Measurements from ENCODE around the gene PLEKHD1.
"Not testable (repeated sequence)": the region's sequence is repeated elsewhere in the genome, so short reads cannot be mapped to it uniquely, and the experiment has no call there.

Gene PLEKHD1

DNA sequence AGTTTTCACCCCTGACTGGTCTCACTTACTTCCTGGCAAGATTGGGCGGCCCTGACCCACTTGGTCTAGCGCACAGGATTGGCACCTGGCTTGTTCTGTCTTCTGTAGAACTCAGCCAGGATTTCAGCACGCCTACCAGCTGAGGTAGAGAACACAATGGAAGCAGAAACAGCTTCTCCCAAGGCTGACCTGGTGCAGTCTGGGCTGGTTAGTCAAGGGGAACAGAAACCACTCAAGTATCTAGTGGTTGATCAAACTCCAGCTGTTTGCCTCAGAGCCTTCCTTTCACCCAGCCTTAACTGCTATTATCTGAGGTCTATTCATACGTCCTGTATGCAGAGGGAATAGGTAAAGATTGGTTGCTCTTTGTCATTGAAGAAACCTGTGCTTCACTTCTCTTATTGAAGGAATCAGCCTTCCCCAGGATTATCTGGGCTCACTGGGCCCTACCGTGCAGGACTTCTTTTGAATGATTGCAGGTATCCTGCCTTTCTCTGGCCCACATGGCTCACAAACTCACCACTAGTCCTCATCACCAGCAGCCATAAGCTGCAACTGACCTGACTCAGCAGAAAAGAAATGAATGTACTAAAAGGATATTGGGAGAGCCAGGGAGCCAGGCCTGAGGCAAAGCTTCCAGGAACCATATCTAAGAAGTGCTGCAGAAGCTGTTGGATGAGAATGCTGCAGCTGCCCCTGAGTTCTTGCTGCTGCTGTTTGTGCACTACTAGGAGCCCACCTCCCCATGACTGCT lies 2.5 kb upstream of the PLEKHD1 start:
- no peak for DNase-seq (ENCODE audit: low spot score)

DNA sequence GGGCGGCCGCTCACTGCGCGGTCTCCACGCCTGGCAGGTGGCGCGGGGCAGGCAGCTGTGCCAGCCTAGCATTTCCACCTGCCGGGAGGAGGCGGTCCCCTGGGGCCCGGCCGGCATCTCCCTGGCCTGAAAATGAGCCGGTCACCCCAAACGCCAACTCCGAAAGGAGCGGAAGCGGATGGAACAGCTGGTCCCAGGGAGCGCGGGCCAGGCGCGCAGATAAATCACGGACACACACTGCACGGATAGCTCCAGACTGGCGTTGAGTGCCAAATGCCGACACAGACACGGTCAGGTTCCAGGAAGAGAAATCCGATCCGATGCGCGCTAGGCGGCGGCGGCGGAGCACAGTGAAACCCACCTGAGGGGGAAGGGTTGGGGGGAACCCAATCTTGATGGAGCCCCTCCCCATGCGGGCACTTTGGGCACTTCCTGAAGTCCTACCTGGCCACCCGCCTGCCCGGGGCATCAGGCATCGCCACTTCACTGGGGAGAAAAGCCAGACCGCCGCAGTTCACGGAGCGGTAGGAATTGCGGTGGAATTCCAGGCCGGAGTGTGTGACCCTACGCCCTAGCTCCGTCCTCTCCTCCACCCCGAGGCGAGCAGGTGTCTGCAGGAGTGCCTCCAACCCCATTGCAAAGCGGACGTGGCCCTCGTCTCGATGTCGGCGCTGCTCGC lies 624 bp upstream of the PLEKHD1 start:
- DNase-seq (ENCODE audit: low spot score): no peak

DNA sequence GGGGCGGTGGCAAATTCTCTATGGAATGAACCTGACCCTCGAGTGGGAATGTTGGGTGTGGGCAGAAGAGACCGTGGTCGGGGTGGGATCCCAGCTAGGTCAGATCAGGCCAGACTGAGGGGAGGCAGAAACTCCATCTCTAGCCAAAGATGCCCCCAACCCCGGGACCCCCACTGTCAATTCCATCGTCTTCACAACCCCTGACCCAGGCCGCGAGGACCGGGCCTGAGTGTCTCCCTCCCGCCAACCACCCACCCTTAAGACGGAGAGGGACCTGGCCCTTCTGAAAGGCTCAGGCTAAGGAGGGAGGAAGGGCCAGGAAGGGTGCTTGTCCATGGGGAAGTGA lies 760 bp downstream of the PLEKHD1 start:
- no peak for DNase-seq (ENCODE audit: low spot score)

DNA sequence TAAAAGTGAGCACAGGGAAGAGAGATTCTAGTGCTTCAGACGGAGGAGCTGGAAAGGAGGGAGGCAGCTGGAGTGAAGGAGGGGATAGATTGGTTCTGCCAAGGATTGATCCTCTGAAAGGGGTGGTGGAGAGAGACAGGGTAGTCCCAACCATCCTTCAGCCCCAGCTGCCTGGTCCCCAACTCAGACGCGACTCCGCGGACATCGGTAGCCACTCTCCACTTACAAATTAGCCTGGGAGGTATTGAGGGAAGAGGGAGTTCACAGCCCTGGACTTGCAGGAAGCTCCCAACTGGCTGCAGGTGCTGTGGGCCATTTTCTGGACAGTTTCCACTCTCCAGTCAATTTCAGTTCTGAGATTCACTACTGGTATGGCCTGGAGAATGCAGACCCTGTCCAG lies 1.2 kb downstream of the PLEKHD1 start:
- no peak for DNase-seq (ENCODE audit: low spot score)

DNA sequence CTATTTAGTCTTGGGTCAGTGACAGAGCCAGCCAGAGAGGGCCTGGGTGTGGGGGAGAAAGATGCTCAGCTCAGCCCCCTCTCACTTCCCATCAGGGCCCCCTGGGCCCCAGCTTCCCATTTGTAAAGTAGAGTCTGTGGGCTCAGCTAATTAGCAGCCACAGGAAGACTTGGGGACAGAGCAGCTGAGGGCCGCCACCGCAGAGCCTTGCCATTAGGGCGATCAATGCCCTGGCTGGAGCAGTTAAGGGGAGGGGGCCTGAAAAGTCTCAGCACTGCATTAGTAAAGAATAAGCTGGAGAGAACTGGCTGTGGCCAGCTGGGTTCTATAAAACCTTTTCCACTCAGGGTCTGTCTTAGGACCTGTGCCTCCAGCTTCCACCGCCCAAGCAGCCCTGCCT lies 2.7 kb downstream of the PLEKHD1 start:
- no peak for DNase-seq (ENCODE audit: low spot score)

DNA sequence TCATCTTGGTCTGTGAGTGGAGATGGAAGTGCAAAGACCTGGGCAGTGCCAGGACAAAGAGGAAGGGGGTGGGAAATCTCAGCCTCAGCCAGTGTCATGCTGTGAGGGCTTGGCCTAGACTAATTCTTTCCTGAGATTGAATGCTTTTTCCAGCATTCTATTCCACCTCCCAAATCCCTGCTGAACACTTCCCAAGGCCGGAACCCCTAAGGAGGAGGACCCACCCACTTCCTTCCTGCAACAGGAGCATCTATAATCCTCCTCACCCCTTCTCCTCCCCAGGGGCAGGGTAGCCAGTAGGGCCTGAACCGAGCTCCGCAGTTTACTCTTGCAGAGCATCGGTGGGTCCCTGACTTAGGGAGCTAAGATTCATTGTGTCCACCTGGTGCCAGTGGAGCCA lies 3.2 kb downstream of the PLEKHD1 start:
- no peak for DNase-seq (ENCODE audit: low spot score)

GRCh38 chr14:69489495-69489894 lies 5.0 kb downstream of the PLEKHD1 start:
- no peak for DNase-seq (ENCODE audit: low spot score)

DNA sequence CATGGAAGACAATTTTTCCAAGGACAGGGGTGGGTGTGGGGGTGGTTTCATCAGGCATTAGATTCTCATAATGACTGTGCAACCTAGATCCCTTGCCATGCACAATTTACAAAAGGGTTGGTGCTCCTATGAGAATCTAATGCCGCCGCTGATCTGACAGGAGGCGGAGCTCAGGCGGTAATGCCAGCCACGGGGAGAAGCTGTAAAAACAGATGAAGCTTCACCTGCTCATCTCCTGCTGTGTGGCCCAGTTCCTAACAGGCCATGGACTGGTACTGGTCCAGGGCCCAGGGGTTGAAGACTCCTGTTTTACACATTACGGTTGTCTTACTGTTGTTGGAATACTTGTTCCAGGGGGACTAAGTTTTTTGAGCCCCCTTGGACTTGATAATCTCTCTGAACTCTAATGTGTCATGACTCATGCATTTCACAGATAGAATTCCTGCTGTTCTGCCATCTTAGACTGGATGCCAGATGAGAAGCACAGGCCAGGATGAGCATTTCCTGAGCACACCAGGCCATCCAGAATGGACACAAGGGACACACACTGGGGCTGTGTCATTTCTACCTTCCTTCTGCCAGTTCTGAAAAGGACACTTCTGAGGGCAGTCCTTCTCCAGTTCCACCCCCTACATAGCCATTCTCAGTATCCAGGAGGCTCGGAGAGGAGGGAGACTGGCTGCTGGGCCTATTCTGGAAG lies 5.8 kb downstream of the PLEKHD1 start:
- DNase-seq (ENCODE audit: low spot score): no peak

DNA sequence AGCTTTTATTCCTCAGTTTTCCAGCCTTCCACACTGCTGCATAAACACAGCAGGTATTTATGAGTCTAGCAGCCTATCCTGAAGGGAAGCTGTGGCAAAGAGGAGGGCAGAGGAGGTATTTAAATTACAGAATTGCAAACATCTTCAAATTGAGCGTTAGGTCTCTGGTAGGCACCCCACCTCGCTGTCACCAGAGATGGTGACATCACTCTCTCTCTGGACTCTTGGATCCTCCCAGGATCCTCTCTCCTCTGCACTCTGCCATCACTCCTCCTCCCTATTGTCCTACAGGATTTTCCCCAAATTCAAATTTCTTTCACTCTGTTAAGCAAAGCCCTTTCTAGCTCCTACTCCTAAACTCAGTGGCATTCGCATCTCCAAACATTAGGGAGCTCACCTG lies 6.7 kb downstream of the PLEKHD1 start:
- no peak for DNase-seq (ENCODE audit: low spot score)

GRCh38 chr14:69493038-69493437 lies 8.5 kb downstream of the PLEKHD1 start:
- DNase-seq (ENCODE audit: low spot score): no peak

- no peak for DNase-seq (ENCODE audit: low spot score)
These were observed 9.3 kb downstream of the PLEKHD1 start for GRCh38 chr14:69493791-69494190.

DNA sequence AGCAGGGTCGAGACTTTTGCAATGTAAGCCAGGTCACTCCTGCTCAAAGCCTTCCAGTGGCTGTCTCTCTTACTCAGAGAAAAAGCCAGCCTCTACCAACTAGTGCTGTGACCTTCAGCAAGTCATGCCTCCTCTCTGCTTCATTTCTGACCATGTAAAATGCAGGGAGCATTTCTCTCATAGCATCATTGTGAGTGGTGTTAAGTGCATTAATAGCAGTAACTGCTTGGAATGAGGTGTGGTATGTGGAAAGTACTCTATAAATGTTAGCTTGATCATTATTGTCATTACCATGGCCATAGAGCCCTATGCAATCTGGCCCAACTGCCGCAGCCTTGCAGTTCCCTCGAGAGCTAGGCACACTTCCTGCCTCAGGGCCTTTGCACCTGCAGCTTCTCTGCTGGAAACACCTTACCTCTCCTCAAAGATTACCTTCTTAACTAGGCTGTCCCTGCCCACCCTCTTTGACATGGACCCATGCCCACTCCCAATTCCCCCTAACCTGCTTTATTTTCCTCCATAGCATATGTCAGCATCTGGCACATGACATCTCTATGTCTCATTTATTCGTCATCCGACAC lies 10.9 kb downstream of the PLEKHD1 start:
- DNase-seq (ENCODE audit: low spot score): no peak

DNA sequence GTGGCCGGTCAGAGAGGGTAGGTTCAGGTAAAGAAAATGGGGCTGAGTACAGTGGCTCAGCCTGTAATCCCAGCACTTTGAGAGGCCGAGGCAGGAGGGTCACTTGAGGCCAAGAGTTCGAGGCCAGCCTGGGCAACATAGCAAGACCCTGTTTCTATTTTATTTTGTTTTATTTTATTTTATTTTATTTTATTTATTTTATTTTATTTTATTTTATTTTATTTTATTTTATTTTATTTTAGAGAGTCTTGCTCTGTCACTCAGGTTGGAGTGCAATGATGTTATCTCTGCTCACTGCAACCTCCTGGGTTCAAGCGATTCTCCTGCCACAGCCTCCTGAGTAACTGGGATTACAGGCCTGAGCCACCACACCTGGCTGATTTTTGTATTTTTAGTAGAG lies 13.3 kb downstream of the PLEKHD1 start:
- DNase-seq (ENCODE audit: low spot score): not testable (repeated sequence)

DNA sequence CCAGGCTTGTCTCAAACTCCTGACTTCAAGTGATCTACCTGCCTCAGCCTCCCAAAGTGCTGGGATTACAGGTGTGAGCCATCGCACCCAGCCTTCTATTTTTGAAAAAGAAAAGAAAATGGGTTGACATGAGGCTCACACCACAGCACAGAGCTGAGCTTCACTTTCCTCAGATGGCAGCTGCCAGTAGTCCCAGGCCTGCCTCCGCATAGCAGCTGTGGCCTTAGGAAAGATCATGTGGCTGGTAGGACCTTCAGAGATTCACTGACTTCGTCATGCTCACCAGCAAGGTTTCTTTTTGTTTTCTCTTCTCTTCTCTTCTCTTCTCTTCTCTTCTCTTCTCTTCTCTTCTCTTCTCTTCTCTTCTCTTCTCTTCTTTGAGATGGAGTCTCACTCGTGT lies 13.8 kb downstream of the PLEKHD1 start:
- not testable (repeated sequence) for DNase-seq (ENCODE audit: low spot score)

- no peak for DNase-seq (ENCODE audit: low spot score)
These were observed 14.9 kb downstream of the PLEKHD1 start for GRCh38 chr14:69499436-69499835.

GRCh38 chr14:69500096-69500495 lies 15.6 kb downstream of the PLEKHD1 start:
- no peak for DNase-seq (ENCODE audit: low spot score)

GRCh38 chr14:69500736-69501135 lies 16.2 kb downstream of the PLEKHD1 start:
- no peak for DNase-seq (ENCODE audit: low spot score)

- DNase-seq (ENCODE audit: low spot score): no peak
These were observed 16.9 kb downstream of the PLEKHD1 start for GRCh38 chr14:69501423-69501838.

- no peak for DNase-seq (ENCODE audit: low spot score)
These were observed 20.2 kb downstream of the PLEKHD1 start for GRCh38 chr14:69504775-69505174.

DNA sequence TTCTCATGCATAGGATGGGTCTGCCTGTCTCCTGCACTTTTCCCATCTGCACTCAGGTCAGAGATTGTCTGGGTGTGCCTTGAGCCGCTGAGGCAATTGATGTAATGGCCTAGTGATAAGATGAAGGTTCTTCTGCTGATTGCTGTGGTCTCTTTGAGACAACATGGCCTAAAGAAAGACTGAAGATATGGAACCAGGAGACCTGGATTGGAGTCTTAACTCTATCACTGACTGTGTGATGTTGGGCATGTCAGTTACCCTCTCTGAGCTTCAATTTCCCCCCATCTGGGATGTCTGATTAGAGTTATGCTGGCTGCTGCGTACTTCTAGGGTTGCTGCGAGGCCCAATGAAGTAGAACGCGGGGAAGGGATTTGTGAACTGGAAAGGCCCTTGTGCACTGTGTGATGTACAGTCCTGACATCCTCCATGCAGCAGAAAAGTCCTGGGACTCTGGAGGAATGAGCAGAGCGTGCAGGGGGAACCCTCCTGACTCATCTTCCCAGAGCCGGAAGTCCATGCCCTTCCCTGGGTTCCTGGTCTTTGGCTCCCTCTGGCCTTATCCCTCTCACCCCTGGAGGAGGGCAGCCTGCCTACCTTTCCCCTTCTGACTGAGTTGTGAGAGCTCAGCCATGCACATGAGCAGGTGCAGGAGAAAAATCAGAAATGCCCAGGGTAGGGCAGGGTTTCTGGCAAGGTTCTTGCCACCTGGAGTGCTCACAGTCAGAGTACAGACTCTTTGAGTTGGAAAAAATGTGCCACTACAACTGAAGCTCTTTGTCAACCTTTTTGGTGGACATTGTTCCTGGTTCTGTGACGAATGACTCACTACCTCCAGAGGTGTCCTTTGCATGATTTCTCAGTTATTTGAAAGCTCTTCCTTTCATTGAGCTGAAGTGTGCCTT lies 21.1 kb downstream of the PLEKHD1 start:
- no peak for DNase-seq (ENCODE audit: low spot score)

- DNase-seq (ENCODE audit: low spot score): no peak
These were observed 21.7 kb downstream of the PLEKHD1 start for GRCh38 chr14:69506241-69506595.
